AG04449 (cell line): Measurements from ENCODE around the gene TIMM17B.

Experiments
- CTCF ChIA-PET: fragments of 350-600 bp; formaldehyde crosslinking; extraction: SDS; loops from one replicate; lab custom pipeline; 2021; ENCODE audit warnings: antibody characterized with exemption; lab: Yijun Ruan, JAX
- POLR2A ChIA-PET: fragments of 400-600, 350-600 bp; formaldehyde crosslinking; extraction: SDS; loops from one replicate; lab custom pipeline; 2020; ENCODE audit warnings: antibody characterized with exemption, inconsistent platforms; lab: Yijun Ruan, JAX
- DNase-seq: peaks from one replicate; pipeline ENCODE4 v3.0.0-alpha.2; 2010; ENCODE audit warnings: low read depth, low spot score
- H3K4me3 ChIP-seq: 2 replicates; pipeline ENCODE4 v1.5.1; 2011; ENCODE audit warnings: low read depth, mild to moderate bottlenecking, control low read depth, low read length
- TF ChIP-seq, protein P1 (sequence below): IDR thresholded peaks from one replicate; pipeline ENCODE4 v1.5.1; 2011; ENCODE audit warnings: mild to moderate bottlenecking, moderate library complexity, low read length, control low read depth, inconsistent platforms; ENCODE audit not compliant: insufficient read depth; ENCODE audit errors: missing control alignments

The TIMM17B gene

DNA sequence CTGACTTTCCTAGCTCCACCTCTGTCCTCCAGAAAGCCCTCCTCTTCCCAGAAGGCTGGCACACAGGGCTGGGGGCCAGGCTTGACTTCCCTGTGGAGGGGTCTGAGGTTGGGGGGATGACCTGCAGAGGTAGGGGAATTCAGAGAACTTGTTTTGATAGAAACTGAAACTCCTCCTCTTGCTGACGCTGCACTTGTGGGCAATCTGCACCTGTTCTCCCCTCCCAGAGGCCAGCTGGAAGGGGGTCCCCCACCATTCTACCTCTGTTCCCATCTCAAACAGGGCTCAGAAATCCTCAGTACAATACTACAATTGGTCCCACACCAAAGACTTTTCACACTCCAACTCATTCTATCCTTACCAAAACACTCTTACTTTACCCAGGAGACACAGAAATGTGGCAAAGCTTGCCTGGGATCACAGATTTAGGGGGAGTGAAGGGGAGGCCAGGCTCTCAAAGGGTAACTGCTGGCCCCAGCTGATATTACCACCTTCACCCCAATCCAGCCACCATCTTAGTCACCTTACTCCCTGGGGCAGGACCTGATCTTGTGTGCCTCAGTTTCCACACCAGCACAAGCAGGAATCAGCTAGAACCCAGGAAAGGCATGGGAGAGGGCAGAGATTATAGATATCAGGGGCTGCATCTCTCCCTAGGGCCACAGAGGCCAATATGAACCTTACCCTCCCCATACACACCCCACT is 41.3 kb upstream of the TIMM17B start:
- POLR2A ChIA-PET, result no interaction called here
- no peak for DNase-seq
- CTCF ChIA-PET, result interaction anchor here (0.6 kb wide), 1 partner anchor 710 kb away, joined by 3 read pairs; no protein-coding TSS in a partner anchor
- no peak overlapping the region for H3K4me3 ChIP-seq
- TF ChIP-seq, protein P1, sequence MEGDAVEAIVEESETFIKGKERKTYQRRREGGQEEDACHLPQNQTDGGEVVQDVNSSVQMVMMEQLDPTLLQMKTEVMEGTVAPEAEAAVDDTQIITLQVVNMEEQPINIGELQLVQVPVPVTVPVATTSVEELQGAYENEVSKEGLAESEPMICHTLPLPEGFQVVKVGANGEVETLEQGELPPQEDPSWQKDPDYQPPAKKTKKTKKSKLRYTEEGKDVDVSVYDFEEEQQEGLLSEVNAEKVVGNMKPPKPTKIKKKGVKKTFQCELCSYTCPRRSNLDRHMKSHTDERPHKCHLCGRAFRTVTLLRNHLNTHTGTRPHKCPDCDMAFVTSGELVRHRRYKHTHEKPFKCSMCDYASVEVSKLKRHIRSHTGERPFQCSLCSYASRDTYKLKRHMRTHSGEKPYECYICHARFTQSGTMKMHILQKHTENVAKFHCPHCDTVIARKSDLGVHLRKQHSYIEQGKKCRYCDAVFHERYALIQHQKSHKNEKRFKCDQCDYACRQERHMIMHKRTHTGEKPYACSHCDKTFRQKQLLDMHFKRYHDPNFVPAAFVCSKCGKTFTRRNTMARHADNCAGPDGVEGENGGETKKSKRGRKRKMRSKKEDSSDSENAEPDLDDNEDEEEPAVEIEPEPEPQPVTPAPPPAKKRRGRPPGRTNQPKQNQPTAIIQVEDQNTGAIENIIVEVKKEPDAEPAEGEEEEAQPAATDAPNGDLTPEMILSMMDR, result no peak

DNA sequence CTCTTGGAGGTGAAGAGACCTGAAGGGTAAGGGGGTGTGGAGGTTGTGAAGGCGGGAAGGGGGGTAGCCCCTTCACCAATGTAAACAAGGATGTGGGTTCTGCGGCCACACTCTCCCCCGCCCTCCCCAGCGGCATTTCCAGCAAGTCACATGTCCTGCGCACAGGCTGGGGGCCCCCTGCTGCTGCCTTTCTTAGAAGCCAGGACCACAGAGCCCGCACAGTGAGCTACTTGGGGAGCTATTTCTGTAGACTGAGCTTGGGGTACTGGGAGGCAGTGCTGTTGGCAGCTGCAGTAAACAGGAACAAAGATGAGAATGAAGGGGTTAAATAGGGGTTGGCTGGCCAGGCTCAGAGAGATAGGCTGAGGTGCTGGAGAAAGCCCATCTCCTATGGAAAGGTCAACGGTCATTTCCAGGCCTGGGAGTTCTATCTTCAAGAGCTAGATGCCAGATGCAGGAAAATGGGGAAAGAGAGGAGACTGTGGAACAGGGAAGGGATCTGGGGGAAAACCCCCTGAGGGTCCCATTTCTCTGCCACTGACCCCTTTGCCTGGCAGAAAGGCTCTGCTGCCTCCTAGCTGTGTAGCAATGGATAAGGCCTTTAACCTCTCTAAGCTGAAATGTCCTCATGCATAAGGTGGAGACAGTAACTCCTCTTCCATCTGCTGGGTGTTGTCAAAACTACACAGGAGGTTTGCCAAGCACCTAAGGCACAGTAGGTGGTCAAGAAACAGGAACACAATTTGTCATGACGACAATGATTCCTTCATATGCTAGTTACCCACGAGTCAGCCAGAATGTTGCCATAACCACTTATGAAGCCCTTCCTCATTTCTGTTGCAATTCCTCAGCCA is 39.7 kb upstream of the TIMM17B start:
- TF ChIP-seq, protein P1, result no peak
- ChIA-PET POLR2A (no interaction called here), CTCF (interaction anchor here (0.8 kb wide), 1 partner anchor 289 kb away, joined by 4 read pairs; no protein-coding TSS in a partner anchor)
- no peak overlapping the region for H3K4me3 ChIP-seq
- DNase-seq, result no peak

DNA sequence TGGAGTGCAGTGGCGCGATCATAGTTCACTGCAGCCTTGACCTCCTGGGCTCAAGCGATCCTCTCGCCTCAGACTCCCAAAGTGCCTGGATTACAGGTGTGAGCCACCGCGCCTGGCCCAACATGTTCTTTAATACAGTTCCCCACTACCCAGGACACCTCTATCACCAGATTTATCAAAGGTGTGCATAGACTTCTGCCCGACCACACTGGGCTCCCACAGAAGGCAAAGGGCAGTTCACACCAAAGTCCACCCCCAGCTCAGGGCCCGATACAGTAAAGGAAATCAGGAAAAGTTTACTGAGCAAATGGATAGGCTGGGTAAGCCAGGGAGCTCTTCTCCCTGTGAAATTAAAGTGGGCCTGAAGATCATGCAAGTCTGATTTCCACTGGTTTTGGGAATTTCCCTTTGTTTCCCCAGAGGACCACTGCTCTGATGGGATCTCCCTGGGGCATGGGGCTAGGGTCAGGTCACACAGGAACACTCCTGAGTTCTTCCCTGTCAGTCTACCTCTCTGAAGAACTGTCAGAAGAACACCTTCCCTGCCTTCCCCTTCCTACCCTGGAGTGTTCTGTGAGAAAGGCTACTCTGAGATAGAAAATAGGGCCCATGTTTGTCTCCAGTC is 39.0 kb upstream of the TIMM17B start:
- TF ChIP-seq, protein P1, result no peak
- H3K4me3 ChIP-seq, result no peak overlapping the region
- ChIA-PET POLR2A (no interaction called here), CTCF (interaction anchor here (0.8 kb wide), 1 partner anchor 288 kb away, joined by 4 read pairs; no protein-coding TSS in a partner anchor)
- DNase-seq, result no peak

DNA sequence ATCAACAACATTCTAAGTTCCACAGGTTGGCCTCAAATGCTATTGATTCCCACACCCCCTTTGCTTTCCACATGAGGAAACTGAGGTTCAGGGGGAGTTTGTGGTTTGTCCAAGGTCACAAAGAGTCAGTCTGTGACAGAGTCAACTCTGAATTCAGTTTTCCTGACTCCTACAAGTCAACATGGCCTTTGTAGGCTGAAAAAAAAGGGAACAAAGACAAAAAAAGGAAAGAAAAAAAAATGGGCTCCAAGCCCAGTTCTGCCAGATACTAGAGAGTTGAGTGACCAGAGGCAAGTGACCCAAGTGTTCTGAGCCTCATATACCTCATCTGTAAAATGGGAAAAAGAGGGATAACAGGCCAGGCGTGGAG is 37.7 kb upstream of the TIMM17B start:
- CTCF ChIA-PET, result no interaction called here
- TF ChIP-seq, protein P1, result no peak
- no peak overlapping the region for H3K4me3 ChIP-seq
- no peak for DNase-seq
- POLR2A ChIA-PET, result no interaction called here

DNA sequence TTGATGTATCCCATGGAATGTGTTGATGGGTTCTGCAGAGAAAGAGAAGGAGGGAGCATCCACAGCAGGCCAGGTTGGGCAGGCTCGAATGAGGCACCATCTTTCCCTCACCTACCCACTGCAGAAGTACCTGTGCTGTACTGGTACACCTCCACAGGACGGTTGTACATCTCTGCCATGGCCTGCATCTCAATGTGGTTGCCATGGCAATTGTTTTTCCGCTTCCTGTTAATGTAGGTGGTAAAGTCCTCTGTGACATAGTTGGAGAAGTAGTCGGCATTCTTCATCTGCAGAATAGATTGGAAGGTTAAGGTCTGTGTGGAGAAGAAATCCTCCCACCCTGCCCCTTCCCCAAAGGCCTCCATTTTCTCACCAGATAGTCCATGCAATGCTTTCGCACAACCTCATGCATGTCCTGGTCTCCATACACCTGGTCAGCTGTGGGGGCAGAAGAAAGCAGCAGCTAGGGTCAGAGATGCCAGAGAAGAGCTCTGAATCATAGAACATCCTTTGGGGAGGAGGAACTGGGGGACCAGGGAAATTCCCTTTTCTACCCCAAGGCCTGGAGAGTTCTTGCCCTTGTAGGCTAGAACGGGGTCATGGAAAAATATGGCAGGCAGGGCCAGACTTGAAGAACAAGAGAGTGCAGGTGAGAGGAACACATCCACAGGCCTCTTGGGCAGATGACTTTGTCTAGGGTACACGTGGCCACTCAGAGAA is 37.2 kb upstream of the TIMM17B start:
- CTCF ChIA-PET, result no interaction called here
- H3K4me3 ChIP-seq, result no peak overlapping the region
- TF ChIP-seq, protein P1, result no peak
- POLR2A ChIA-PET, result no interaction called here
- DNase-seq, result no peak
